NK-92 (cell line): ENCODE results near the gene MFSD1.

Experiments
- DNase-seq: peaks from one replicate; lab custom pipeline; 2025; ENCODE audit not compliant: unreplicated experiment; lab: John Stamatoyannopoulos, UW

MFSD1 gene, protein sequence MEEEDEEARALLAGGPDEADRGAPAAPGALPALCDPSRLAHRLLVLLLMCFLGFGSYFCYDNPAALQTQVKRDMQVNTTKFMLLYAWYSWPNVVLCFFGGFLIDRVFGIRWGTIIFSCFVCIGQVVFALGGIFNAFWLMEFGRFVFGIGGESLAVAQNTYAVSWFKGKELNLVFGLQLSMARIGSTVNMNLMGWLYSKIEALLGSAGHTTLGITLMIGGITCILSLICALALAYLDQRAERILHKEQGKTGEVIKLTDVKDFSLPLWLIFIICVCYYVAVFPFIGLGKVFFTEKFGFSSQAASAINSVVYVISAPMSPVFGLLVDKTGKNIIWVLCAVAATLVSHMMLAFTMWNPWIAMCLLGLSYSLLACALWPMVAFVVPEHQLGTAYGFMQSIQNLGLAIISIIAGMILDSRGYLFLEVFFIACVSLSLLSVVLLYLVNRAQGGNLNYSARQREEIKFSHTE

DNA sequence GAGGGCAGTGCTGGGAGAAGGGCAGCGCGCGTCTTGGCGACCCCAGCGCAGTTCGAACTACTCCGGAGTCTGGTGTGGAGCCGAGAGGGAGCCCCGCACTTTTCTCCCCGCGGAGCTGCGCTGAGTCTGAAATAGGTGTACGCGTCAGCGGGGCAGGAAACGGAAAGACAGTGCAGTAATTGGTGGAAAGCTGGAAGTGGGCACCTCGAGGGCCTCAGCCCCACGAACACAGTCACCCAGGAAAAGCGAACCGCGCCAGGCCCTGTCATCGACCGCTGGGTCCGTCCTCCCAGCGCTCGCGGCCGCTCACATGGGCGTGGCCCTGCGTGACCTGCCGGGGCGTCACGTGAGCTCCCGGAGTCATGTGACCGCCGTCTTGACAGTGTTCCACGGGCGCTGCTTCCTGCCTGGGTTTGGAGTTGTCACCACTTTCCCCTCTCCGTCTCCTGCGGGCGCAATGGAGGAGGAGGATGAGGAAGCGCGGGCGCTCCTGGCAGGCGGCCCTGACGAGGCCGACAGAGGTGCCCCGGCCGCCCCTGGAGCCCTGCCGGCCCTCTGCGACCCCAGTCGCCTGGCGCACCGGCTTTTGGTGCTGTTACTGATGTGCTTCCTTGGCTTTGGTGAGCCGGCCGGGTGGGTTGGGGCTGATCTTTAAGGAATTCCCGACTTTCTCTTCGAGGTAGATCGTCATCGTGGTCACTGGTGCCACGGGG, at the start of gene MFSD1:
TSS of gene MFSD1 (plus strand) at position 359 of the 713 bp plus-strand sequence. CDS start at position 458, 99 bp downstream.
- peak; percentile 7 for DNase-seq

GRCh38 chr3:158753854-158754253, 48.0 kb upstream of the MFSD1 start:
- no peak for DNase-seq

GRCh38 chr3:158755421-158755820, 46.4 kb upstream of the MFSD1 start:
- DNase-seq = no peak

- no peak for DNase-seq
Measured at GRCh38 chr3:158761350-158761749, 40.5 kb upstream of the MFSD1 start.

- no peak for DNase-seq
Measured at GRCh38 chr3:158762701-158763100, 39.2 kb upstream of the MFSD1 start.

- DNase-seq = no peak
Measured at GRCh38 chr3:158763421-158763820, 38.4 kb upstream of the MFSD1 start.

DNA sequence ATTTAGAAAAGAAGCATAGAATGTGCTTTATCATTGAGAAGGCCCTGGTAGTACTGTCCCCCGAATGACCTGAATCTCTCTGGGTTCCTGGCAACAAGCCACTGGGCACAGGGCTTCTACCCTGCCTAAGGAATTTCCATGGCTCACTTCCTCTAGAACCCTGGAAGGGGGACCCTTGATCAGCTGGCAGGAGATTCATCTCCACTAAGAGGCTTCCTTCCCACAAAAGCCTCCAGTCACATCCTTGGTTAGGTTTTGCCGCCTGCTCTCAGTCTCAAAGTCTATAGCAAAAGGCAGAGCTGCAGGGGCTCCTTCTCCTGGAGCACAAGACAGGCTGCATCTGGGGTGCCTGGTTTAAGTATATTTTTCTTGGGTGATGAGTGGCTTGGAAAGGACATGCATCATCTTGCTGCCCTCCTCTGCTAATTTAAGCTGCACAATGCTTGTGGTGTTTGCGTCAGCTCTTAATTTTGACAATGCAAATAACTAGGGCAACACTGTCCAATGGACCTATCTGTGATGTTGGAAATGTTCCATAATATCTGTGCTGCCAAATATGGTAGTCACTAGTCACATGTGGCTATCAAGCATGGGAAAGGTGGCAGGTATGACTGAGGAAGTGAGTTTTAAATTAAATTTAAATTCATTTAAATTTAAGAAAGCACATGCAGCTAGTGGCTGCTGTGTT, 36.2 kb upstream of the MFSD1 start:
- no peak for DNase-seq

GRCh38 chr3:158766364-158766763, 35.5 kb upstream of the MFSD1 start:
- no peak for DNase-seq

DNA sequence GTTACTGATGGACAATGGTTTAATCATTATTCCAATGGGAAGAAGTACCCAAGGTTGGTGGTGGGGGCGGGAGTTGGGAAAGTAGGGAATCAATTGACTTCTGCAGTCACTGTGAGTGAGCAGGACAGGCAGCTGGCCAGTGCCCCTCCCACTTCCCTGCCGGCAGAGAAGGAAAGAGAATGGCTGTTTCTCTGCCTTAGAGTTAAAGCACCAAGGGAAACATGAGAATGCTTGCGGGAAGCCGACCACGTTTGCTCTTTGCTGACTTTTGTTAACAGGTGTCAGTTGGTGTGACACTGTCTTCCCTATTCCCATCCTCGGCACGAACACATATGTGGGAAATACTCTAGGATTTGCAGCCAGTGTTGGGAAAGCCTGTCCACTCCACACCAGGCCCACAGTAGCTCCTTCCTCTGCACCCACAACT, 33.5 kb upstream of the MFSD1 start:
- no peak for DNase-seq

GRCh38 chr3:158768881-158769543, 32.8 kb upstream of the MFSD1 start:
- no peak for DNase-seq

DNA sequence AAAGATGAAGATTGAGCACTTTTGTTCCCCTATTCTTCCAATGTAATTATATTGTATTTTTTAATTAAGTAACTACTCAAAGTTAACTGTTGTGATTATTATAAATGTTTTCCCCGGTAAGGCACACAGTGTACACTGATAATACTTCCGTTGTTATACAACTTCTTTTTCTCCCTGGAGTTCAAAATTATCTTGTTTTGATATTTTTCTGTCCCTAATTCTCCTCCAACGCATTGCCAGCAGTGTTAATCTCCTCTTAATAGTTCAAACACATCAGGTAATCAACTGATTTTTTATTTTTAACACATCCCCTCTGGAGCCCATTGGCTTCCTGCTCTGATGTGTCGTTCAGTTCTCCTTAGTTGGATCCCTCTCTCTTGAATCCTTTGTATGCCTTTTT, 32.3 kb upstream of the MFSD1 start:
- no peak for DNase-seq

DNA sequence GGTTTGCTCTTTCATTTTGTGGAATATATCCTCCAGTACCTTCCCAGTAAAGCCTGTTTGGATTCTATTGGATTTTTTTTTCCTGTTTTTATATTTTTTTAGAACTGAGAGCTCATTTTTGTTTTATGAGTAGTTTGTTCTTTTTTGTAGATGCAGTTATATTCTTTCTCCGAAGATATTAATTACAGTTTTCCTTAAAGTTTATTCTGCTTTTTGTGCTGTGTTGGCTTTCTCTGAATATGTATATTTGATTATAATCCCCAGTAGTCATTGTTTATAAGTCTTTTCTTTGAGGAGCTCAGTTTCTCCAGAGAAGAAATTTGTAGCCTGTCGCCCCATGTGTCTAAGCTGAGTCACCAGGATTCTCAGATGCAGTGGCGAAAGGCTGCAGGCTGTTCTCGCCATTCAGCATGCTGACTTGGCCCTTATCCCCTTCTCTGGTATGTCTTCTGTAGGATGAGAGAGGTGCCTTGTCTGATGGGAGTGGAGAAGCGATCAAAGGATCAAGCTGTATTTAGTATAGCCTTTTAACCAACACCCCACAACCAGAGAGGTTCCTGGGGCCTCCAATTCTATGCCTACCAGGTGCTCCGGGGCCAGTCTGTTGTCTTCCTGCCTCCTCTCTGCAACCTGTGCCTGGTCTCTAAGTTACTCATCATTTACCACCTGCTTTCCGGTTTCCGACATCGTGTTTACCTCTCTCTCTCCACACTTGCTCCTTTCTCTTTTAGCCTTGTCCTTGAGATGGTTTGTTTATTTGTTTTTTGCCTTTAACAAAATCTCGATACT, 31.7 kb upstream of the MFSD1 start:
- no peak for DNase-seq

GRCh38 chr3:158770741-158771350, 31.0 kb upstream of the MFSD1 start:
- no peak for DNase-seq

- DNase-seq = no peak
Measured at GRCh38 chr3:158771577-158771976, 30.3 kb upstream of the MFSD1 start.

- no peak for DNase-seq
Measured at GRCh38 chr3:158771982-158772381, 29.9 kb upstream of the MFSD1 start.

DNA sequence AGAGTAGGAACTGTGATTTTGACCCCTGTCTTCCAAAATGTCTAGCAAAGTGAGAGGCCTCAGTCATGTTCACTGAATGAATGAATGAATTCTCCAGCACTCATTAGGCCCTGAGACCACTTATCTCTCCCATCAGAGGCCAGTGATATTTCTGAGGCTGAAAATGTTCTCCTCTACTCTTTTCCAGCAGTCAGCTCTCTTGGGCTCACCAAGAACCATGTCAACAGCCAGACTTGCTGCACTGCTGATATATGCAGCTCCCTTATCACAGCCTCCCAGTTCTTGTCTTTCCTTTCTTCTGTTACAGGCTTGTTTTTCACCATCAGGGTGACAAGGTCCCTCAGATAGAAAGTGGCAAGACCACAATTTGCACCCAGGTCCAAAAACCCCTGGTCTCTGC, 28.7 kb upstream of the MFSD1 start:
- no peak for DNase-seq

DNA sequence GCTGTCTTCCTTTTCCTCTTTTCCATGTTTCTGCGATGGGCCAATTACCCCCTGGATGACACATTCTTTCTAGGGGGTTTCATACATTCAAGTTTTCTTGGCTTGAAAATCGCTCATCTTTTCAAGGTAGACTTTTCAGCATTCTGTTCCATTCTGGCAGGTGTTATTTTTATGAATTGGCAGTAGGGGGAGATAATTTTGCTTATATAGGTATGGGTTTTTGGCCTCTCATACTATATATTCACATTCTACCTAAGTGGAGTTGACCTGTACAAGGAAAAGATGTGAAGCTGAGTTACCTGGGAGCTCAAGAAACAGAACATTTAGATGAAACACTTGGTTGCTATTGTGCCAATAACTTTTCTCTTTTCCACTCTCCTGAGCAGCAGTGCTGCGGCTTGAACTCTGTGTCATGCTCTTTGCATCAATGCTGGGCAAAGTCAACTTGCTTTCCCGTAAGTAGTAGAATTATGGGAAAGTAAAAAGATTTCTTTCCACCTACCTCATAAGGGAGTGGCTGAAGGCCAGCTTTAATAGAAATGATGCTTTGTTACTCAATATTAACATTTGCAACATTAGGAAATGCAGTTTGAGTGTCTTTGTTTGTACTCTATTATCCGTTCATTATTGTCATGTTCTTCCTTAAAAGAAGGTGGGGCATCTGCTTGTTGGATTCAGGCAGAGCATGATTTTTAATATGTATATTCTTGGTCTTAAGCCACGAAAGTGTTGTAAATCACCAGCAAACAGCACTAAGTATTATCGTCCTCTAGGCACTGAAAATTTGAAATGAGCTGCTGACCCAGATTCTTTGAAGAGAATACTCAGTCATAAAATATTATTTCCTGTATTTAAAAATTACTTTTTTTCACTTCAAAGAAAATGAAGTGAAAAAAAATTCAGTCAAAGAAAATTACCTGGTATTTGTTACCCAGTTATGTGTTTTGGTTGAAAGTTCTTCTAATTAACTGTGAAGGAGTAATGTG, 27.7 kb upstream of the MFSD1 start:
- DNase-seq = no peak

- DNase-seq = no peak
Measured at GRCh38 chr3:158774965-158775364, 26.9 kb upstream of the MFSD1 start.
